Esophagus muscularis mucosa (tissue), 4 donors: ENCODE data around the gene OSBPL3. TPM values are rescaled to one million over a fixed set of nuclear protein-coding genes. Genes with fewer than 3 reads are reported as not detected.
A peak's percentile ranks its signal among the peaks of the same experiment; 100 is the strongest.

ENCODE experiments used
- DNase-seq: peaks from one replicate; pipeline ENCODE4 v3.0.0-alpha.2; 2017; ENCODE audit errors: extremely low spot score
- H3K27ac ChIP-seq, 4 donors: fragments of 200-600 bp; sonication (generic); replicated peaks in 1 of 4; 1 replicate in 3 of 4; 2 replicates in 1 of 4; pipeline ENCODE4 v1.5.1; 2016 to 2019; ENCODE audit warnings: mild to moderate bottlenecking in 1 of 4
- H3K27me3 ChIP-seq, 4 donors: fragments of 200-600 bp; sonication (generic); one replicate each; pipeline versions ENCODE4 v1.5.1 to v1.6.0; 2016 to 2019
- H3K36me3 ChIP-seq, 4 donors: fragments of 200-600 bp; sonication (generic); one replicate each; pipeline ENCODE4 v1.5.1; 2016 to 2019
- H3K4me1 ChIP-seq, 4 donors: fragments of 200-600 bp; sonication (generic); one replicate each; pipeline ENCODE4 v1.5.1; 2016 to 2019
- H3K4me3 ChIP-seq, 4 donors: fragments of 200-600 bp; sonication (generic); 1 replicate in 2 of 4; 2 replicates in 2 of 4; pipeline ENCODE4 v1.5.1; 2016 to 2019; ENCODE audit warnings: mild to moderate bottlenecking in 4 of 4, moderate library complexity in 1 of 4
- H3K9me3 ChIP-seq, 4 donors: fragments of 200-600 bp; sonication (generic); 1 replicate in 3 of 4; 2 replicates in 1 of 4; pipeline ENCODE4 v1.5.1; 2016 to 2019
- EP300 ChIP-seq: sonication (generic); formaldehyde crosslinking; IDR thresholded peaks from one replicate; pipeline ENCODE4 v1.6.1; 2017; ENCODE audit warnings: antibody characterized with exemption
- POLR2A ChIP-seq: fragments of 450-650 bp; IDR thresholded peaks from one replicate; pipeline ENCODE4 v1.6.1; 2017; ENCODE audit warnings: antibody characterized with exemption, moderate library complexity, mild to moderate bottlenecking, low read depth
- POLR2AphosphoS5 ChIP-seq, 2 donors: sonication (generic); formaldehyde crosslinking; IDR thresholded peaks; one replicate each; pipeline ENCODE4 v1.6.1; 2017; ENCODE audit warnings: antibody characterized with exemption in 2 of 2
- WGBS: methylation state at CpG from one replicate; pipeline ENCODE4 v1.1.5; 2018; 5-methylcytosine and 5-hydroxymethylcytosine counted together
- intact Hi-C: fragments of 100-400 bp; cut with DNase I; formaldehyde crosslinking; loops from one replicate; pipeline ENCODE4 v1.15.1; 2023
- total RNA-seq, 4 donors: library from RNA; depleted of rRNA; stranded (reverse); fragments of >200 nt; gene quantifications; one replicate each; pipeline versions ENCODE4 v1.1.0 to v1.2.1, GENCODE V29; 2016
- TF ChIP-seq, protein P1 (sequence below), 3 experiments: fragments of 200-600 bp in 2 of 3; fragments of 450-650 bp in 1 of 3; sonication (generic) in 2 of 3; IDR thresholded peaks; one replicate each; pipeline ENCODE4 v1.5.1; 2017 to 2019; ENCODE audit warnings: antibody characterized with exemption in 3 of 3, mild to moderate bottlenecking in 2 of 3, moderate library complexity in 1 of 3

The OSBPL3 gene
- total RNA-seq, 4 donors from 2014 or later = 2.6 to 4.6 (median 3.3) TPM

DNA sequence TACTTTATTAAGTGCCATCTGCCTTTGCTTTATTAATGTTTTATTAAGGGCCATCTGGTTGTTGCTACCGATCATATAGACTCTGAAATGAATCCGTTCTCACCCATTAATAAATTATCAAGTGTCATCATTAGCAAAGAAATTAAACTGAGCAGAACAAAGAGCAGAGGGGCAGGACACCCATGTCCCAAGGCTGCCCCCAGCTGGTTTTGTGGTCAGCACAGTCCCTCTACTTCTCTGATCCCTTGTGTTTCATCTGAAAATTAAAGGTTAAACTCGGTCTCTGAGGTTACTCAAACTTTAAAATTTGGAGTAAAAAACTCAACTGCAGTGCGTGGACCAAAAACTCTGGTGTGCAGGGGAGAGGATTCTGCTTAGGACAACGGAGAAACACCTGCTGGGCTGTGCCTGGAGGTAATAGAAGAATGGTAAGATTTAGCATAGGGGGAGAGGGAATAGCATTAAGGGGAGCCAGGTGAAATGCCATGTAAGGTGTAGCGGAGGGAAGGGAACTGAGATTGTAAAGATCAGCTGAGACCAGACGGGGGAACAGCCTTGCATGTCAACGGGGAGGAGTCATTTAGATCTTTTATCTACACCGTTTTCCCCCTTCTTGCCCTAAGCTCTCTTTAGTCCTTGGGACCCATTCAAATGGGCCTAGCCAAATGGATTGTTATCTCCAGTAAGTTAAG is 212.0 kb downstream of the OSBPL3 start:
- no peak for TF ChIP-seq EP300
- peaks cover 0 to 5% (median 0%) of the 10 kb centered on the region in 4 donors for H3K27me3 ChIP-seq
- no peaks in the 10 kb centered on the region for H3K4me1 ChIP-seq
- no peaks in the 10 kb centered on the region for H3K36me3 ChIP-seq
- intact Hi-C loops = no loop called here
- no peak overlapping the region for H3K4me3 ChIP-seq
- peaks cover 0 to 4% (median 0%) of the 10 kb centered on the region in 4 donors for H3K9me3 ChIP-seq
- no peak for DNase-seq
- 76% methylated on average over 9 of the region's 9 CpGs for WGBS
- H3K27ac ChIP-seq = no peak overlapping the region

DNA sequence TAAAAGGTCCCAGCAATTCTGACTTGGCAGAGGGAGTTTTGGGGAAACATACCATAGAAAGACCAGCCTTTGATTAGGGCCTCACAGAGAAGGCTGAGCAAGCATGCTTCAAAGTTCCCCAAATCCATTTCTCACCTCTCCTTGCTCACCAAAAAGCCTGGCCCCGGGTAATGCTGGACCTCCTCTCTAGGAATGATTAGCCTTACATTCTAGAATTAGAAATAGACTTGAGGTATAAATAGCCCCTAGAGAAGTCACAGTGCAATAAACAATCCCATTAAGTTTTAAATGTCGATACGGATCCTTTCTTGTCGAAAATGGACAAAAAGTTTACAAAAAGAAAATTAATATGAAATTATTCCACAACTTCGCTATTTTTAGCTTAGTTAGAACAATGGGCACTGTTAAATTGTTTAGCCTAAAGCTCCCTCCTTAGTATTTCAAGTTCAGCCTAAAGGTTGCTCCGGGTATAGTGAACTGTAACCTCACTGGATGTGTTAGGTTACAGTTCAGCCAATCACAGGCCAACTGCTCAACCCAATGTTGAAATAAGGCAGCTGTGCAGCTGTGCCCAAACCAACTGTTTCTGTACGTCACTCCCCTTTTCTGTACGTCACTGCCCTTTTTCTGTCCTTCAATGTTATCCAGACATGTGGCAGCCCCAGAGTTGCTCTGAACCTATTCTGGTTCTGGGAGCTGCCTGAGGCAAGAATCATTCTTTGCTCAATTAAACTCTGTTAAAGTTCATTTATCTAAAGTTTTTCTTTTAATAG is 214.8 kb downstream of the OSBPL3 start:
- TF ChIP-seq POLR2A = no peak
- TF ChIP-seq EP300 = no peak
- no peak for TF ChIP-seq POLR2AphosphoS5 (IDR thresholded peaks at IDR 0.05)
- H3K36me3 ChIP-seq = no peaks in the 10 kb centered on the region
- no peak overlapping the region for H3K4me3 ChIP-seq
- intact Hi-C loops = no loop called here
- peaks cover 0 to 5% (median 0%) of the 10 kb centered on the region in 4 donors for H3K27me3 ChIP-seq
- 50% methylated on average over 8 of the region's 8 CpGs for WGBS
- no peaks in the 10 kb centered on the region for H3K9me3 ChIP-seq
- no peak overlapping the region for H3K27ac ChIP-seq
- no peaks in the 10 kb centered on the region for H3K4me1 ChIP-seq
- DNase-seq = no peak

DNA sequence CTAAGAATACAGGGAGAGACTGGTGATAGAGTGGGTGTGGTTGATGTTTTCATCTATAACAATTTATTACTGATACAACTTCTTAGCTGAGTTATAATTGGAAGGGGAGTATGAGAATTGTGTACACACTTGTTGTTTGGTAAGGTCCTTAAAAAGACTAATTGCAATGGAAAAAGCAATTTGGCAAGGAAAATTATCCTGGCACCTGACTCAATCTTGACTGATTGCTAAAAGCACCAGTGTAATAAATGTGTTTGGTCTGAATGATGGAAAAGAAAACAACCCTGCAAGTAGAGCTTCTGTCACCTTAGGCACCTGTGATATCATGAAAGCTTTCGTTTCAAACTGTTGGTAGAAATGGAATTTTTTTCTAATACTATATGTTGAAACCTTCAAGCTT is 216.0 kb downstream of the OSBPL3 start:
- intact Hi-C loops = no loop called here

DNA sequence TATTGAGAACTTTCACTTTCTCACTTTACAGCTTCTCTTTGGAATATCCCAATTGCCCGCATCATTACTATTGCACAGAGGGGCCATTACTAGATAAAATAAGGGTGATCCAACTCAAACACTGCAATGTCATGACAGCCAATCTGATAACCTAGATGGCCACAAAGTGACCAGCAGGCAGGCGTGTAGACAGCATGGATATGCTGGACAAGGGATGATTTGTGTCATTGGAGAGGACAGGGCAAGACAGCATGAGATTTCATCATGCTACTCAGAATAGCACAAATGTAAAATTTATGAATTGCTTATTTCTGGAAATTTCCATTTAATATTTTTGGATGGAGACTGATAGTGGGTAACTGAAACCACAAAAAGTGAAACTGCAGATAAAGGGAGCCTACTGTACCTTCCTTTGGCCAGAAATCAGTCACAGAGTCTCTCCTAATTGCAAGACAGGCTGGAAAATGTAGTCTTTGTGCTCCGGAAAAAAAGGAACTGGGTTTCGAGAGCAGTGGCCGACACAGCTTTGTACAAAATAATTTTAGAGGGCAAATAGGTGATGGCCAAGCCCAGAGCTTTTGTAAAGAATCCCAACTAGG is 216.6 kb downstream of the OSBPL3 start:
- DNase-seq = peak; percentile 60
- 78% methylated on average over 5 of the region's 5 CpGs for WGBS
- H3K9me3 ChIP-seq = no peaks in the 10 kb centered on the region
- intact Hi-C loops = no loop called here
- H3K4me1 ChIP-seq = peaks cover 0 to 1% (median under 1%) of the 10 kb centered on the region in 4 donors
- no peak overlapping the region for H3K4me3 ChIP-seq
- no peak overlapping the region for H3K27ac ChIP-seq
- H3K27me3 ChIP-seq = peaks cover 0 to 5% (median 0%) of the 10 kb centered on the region in 4 donors
- no peak for TF ChIP-seq EP300
- TF ChIP-seq, protein P1, sequence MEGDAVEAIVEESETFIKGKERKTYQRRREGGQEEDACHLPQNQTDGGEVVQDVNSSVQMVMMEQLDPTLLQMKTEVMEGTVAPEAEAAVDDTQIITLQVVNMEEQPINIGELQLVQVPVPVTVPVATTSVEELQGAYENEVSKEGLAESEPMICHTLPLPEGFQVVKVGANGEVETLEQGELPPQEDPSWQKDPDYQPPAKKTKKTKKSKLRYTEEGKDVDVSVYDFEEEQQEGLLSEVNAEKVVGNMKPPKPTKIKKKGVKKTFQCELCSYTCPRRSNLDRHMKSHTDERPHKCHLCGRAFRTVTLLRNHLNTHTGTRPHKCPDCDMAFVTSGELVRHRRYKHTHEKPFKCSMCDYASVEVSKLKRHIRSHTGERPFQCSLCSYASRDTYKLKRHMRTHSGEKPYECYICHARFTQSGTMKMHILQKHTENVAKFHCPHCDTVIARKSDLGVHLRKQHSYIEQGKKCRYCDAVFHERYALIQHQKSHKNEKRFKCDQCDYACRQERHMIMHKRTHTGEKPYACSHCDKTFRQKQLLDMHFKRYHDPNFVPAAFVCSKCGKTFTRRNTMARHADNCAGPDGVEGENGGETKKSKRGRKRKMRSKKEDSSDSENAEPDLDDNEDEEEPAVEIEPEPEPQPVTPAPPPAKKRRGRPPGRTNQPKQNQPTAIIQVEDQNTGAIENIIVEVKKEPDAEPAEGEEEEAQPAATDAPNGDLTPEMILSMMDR (IDR thresholded peaks at IDR 0.05) = no peak
- TF ChIP-seq POLR2A = no peak
- no peak for TF ChIP-seq POLR2AphosphoS5 (IDR thresholded peaks at IDR 0.05)
- H3K36me3 ChIP-seq = no peaks in the 10 kb centered on the region

More for the DNA sequence above, 216.0 kb downstream of the OSBPL3 start:
- Histone ChIP-seq H3K4me1 (no peaks in the 10 kb centered on the region), H3K9me3 (no peaks in the 10 kb centered on the region), H3K27me3 (peaks cover 0 to 5% (median 0%) of the 10 kb centered on the region in 4 donors), H3K36me3 (no peaks in the 10 kb centered on the region), H3K27ac (no peak overlapping the region), H3K4me3 (no peak overlapping the region)
- DNase-seq = no peak
- TF ChIP-seq POLR2AphosphoS5 (IDR thresholded peaks at IDR 0.05) (no peak), EP300 (no peak), POLR2A (no peak)
- WGBS = 77% methylated on average over 1 of the region's 1 CpG

DNA sequence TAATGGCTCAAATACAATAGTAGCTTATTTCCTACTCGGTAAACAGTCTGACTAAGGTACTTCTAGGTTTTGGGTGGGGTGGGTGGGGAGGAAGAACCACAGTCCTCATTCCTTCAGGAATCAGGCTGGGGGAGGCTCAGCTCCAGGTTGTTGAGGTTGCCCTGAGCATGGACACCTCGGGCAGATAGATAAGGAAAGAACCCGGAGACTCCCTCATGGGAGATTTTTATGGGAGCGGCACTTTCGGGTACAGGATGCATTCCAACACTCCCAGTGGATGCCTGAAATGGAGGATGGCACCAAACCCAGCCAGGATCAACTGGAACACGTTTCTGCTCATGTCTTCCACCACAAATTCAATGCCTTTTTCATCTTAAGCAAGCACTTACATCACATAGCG is 217.2 kb downstream of the OSBPL3 start:
- H3K27me3 ChIP-seq = no peaks in the 10 kb centered on the region
- TF ChIP-seq, protein P1 (IDR thresholded peaks at IDR 0.05) = no peak
- no peaks in the 10 kb centered on the region for H3K9me3 ChIP-seq
- H3K36me3 ChIP-seq = no peaks in the 10 kb centered on the region
- peaks cover 4 to 8% (median 7%) of the 10 kb centered on the region in 4 donors for H3K4me1 ChIP-seq
- no peak overlapping the region for H3K27ac ChIP-seq
- H3K4me3 ChIP-seq = no peak overlapping the region
- intact Hi-C loops = no loop called here
- 75% methylated on average over 7 of the region's 7 CpGs for WGBS
- peak; percentile 55 for DNase-seq

DNA sequence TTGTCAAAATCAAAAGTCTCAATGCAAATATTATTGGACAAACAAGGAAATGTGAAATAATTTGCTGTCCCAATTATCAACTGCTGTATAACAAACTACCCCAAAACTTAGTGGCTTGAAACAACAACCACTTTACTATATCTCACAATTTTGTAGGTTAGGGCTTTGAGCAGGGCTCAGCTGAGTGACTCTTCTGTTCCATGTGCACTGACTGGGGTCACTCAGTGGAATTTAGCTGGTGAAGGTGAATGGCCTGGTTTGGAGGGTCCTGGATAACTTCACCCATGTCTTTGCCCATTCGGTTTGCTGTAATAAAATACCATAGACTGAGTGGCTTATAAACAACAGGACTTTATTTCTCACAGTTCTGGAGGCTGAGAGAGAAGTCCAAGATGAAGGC is 219.0 kb downstream of the OSBPL3 start:
- Histone ChIP-seq H3K4me3 (no peak overlapping the region), H3K9me3 (no peaks in the 10 kb centered on the region), H3K27me3 (peaks cover 0 to 5% (median 0%) of the 10 kb centered on the region in 4 donors), H3K27ac (no peak overlapping the region), H3K36me3 (no peaks in the 10 kb centered on the region), H3K4me1 (peaks cover 4 to 24% (median 17%) of the 10 kb centered on the region in 4 donors)
- no peak for DNase-seq
- no peak for TF ChIP-seq POLR2A
- no peak for TF ChIP-seq EP300
- no peak for TF ChIP-seq POLR2AphosphoS5 (IDR thresholded peaks at IDR 0.05)
- intact Hi-C loops = no loop called here
- WGBS = 89% methylated on average over 1 of the region's 1 CpG
